Measurements from ENCODE around the gene SV2A.
"Not testable (repeated sequence)": the region's sequence is repeated elsewhere in the genome, so short reads cannot be mapped to it uniquely, and the experiment has no call there.

The SV2A gene

GRCh38 chr1:149928401-149928724 lies 10.7 kb upstream of the SV2A start:
- no peak for DNase-seq

GRCh38 chr1:149927563-149928400 lies 10.1 kb upstream of the SV2A start, which contains the start of gene SF3B4:
Gene SF3B4, minus strand, starts transcription at chr1:149927803. Its CDS starts 44 bp downstream, at chr1:149927759.
- peak; percentile 93 for DNase-seq

- DNase-seq, result peak; percentile 33
Observed at GRCh38 chr1:149927056-149927562, 9.5 kb upstream of the SV2A start.

- DNase-seq, result no peak
Observed at GRCh38 chr1:149926296-149926695, 8.7 kb upstream of the SV2A start.

GRCh38 chr1:149925751-149926150 lies 8.1 kb upstream of the SV2A start:
- DNase-seq, result no peak

GRCh38 chr1:149925345-149925744 lies 7.7 kb upstream of the SV2A start:
- no peak for DNase-seq

GRCh38 chr1:149923626-149924025 lies 6.0 kb upstream of the SV2A start:
- DNase-seq, result no peak

GRCh38 chr1:149916898-149917252 lies 769 bp downstream of the SV2A start:
- DNase-seq, result no peak

- DNase-seq, result peak; percentile 9
Observed at GRCh38 chr1:149916193-149916897, 1.3 kb downstream of the SV2A start.

GRCh38 chr1:149915429-149916192 lies 2.0 kb downstream of the SV2A start:
- DNase-seq, result peak; percentile 4

- DNase-seq, result no peak
Observed at GRCh38 chr1:149914545-149914944, 3.1 kb downstream of the SV2A start.

GRCh38 chr1:149906570-149907075 lies 11.0 kb downstream of the SV2A start:
- no peak for DNase-seq

GRCh38 chr1:149903836-149904491 lies 13.7 kb downstream of the SV2A start:
- DNase-seq, result no peak

- DNase-seq, result peak; percentile 93
Observed at GRCh38 chr1:149899460-149900284, 18.0 kb downstream of the SV2A start, which contains the start of gene BOLA1. Gene BOLA1, plus strand, starts transcription at chr1:149899568. Its CDS starts 492 bp downstream, at chr1:149900060.

- DNase-seq, result no peak
Observed at GRCh38 chr1:149896575-149896974, 21.1 kb downstream of the SV2A start.

GRCh38 chr1:149888999-149889289 lies 28.7 kb downstream of the SV2A start:
- DNase-seq, result peak; percentile 57

GRCh38 chr1:149888247-149888998 lies 29.2 kb downstream of the SV2A start:
- DNase-seq, result peak; percentile 96

GRCh38 chr1:149887456-149888246 lies 30.0 kb downstream of the SV2A start:
- peak; percentile 99 for DNase-seq

GRCh38 chr1:149887196-149887455 lies 30.5 kb downstream of the SV2A start:
- DNase-seq, result not testable (repeated sequence)

All from fibroblast of skin of right biceps (primary cell).